ENCODE results near the gene DEFB116. TPM values are rescaled to one million over a fixed set of nuclear protein-coding genes. Genes with fewer than 3 reads are reported as not detected.

DEFB116 gene
- total RNA-seq, 2 donors from 2014 or later: not detected

GRCh38 chr20:31278178-31278577, 30.2 kb downstream of the DEFB116 start:
- H3K9me3 ChIP-seq: no peaks in the 10 kb centered on the region
- WGBS: 71% methylated on average over 1 of the region's 1 CpG
- TF ChIP-seq POLR2AphosphoS5 (IDR thresholded peaks at IDR 0.05): no peak
- TF ChIP-seq CTCF (IDR thresholded peaks at IDR 0.05): no peak
- TF ChIP-seq POLR2A (IDR thresholded peaks at IDR 0.05): no peak
- H3K27me3 ChIP-seq (replicated peaks; ENCODE audit: insufficient read depth): no peaks in the 10 kb centered on the region
- H3K36me3 ChIP-seq: no peaks in the 10 kb centered on the region
- no peak for DNase-seq (ENCODE audit: low spot score)
- H3K4me1 ChIP-seq (replicated peaks): no peaks in the 10 kb centered on the region
- H3K27ac ChIP-seq: no peak overlapping the region
- no peak overlapping the region for H3K4me3 ChIP-seq
- intact Hi-C loops (cut with DNase I): no loop called here

GRCh38 chr20:31274441-31274840, 33.9 kb downstream of the DEFB116 start:
- H3K27me3 ChIP-seq (replicated peaks; ENCODE audit: insufficient read depth): no peaks in the 10 kb centered on the region
- H3K4me1 ChIP-seq (replicated peaks): no peaks in the 10 kb centered on the region
- H3K4me3 ChIP-seq: no peak overlapping the region
- H3K27ac ChIP-seq: no peak overlapping the region
- DNase-seq (ENCODE audit: low spot score): no peak
- H3K9me3 ChIP-seq: no peaks in the 10 kb centered on the region
- intact Hi-C loops (cut with DNase I): no loop called here
- WGBS: 87% methylated on average over 20 of the region's 20 CpGs
- no peak for TF ChIP-seq POLR2A (IDR thresholded peaks at IDR 0.05)
- TF ChIP-seq CTCF (IDR thresholded peaks at IDR 0.05): no peak
- TF ChIP-seq POLR2AphosphoS5 (IDR thresholded peaks at IDR 0.05): no peak
- H3K36me3 ChIP-seq: no peaks in the 10 kb centered on the region

- Histone ChIP-seq H3K4me3 (no peak overlapping the region), H3K27ac (no peak overlapping the region), H3K36me3 (no peaks in the 10 kb centered on the region), H3K27me3 (replicated peaks; ENCODE audit: insufficient read depth) (no peaks in the 10 kb centered on the region), H3K9me3 (no peaks in the 10 kb centered on the region), H3K4me1 (replicated peaks) (no peaks in the 10 kb centered on the region)
- DNase-seq (ENCODE audit: low spot score): no peak
- 72% methylated on average over 6 of the region's 6 CpGs for WGBS
- TF ChIP-seq CTCF (IDR thresholded peaks at IDR 0.05) (peak in 1 of 4 experiments; percentile 6), POLR2AphosphoS5 (IDR thresholded peaks at IDR 0.05) (no peak), POLR2A (IDR thresholded peaks at IDR 0.05) (no peak)
- intact Hi-C loops (cut with DNase I): no loop called here
These were observed 48.0 kb downstream of the DEFB116 start for GRCh38 chr20:31260326-31260932.

GRCh38 chr20:31257364-31257763, 51.0 kb downstream of the DEFB116 start, which contains the start of gene DEFB115:
Gene DEFB115, plus strand, starts transcription at chr20:31257664. Its CDS starts 0 bp downstream, at chr20:31257664.
- Histone ChIP-seq H3K4me3 (no peak within 1 kb of the TSS), H3K9me3 (no peaks in the 10 kb centered on the region), H3K27ac (no peak within 1 kb of the TSS), H3K4me1 (replicated peaks) (no peaks in the 10 kb centered on the region), H3K27me3 (replicated peaks; ENCODE audit: insufficient read depth) (no peaks in the 10 kb centered on the region), H3K36me3 (no peaks in the 10 kb centered on the region)
- whole genome bisulfite sequencing: 50% methylated on average over 2 of the region's 2 CpGs
- DNase-seq (ENCODE audit: low spot score): no peak
- TF ChIP-seq POLR2AphosphoS5 (IDR thresholded peaks at IDR 0.05) (no peak), CTCF (IDR thresholded peaks at IDR 0.05) (no peak), POLR2A (IDR thresholded peaks at IDR 0.05) (no peak)
- intact Hi-C loops (cut with DNase I): no loop called here

- Histone ChIP-seq H3K4me3 (no peak overlapping the region), H3K4me1 (replicated peaks) (no peaks in the 10 kb centered on the region), H3K27me3 (replicated peaks; ENCODE audit: insufficient read depth) (no peaks in the 10 kb centered on the region), H3K27ac (no peak overlapping the region), H3K9me3 (no peaks in the 10 kb centered on the region), H3K36me3 (no peaks in the 10 kb centered on the region)
- TF ChIP-seq CTCF (IDR thresholded peaks at IDR 0.05) (no peak), POLR2A (IDR thresholded peaks at IDR 0.05) (no peak), POLR2AphosphoS5 (IDR thresholded peaks at IDR 0.05) (no peak)
- intact Hi-C loops (cut with DNase I): no loop called here
- DNase-seq (ENCODE audit: low spot score): no peak
- whole genome bisulfite sequencing: 41% methylated on average over 3 of the region's 3 CpGs
These were observed 51.4 kb downstream of the DEFB116 start for GRCh38 chr20:31256959-31257358.
